ENCODE data around the gene MRPL21.

DNA sequence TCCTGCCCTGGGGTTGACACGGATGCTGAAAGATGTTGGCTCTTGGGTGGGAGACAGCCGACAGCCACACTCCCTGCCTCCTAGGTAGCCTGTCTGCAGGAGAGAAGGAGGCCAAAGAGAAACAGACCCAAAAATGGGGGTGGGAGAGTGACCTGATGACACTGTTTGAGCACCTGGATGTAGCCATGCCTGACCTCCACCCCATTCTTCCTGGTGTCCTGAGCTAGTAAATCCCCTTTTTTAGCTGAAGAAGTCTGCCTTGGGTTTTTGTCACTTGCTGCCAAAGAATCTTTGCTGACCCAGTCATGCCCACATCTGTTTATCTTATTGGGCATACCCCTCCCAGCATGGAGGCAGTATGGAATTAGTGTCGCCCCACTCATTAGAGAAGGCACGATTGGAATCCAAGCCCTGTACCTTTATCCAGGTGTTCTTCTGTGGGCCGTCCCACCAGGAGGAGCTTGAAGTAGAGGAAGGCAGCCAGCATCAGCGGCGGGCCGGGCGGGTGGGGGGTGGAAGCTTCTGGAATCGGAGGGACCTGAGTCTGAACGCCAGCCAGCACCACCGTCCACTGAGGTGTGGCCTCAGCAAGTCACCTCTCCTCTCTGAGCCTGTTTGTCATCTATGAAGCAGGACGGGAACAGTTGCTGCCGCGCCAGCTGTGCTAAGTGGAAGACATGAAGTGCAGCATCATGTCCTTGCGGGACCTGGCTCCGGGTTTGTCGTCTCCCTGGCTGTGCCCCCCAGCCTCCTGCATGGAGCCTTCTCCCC, 37.9 kb upstream of the MRPL21 start:
- TF ChIP-seq, protein P1, sequence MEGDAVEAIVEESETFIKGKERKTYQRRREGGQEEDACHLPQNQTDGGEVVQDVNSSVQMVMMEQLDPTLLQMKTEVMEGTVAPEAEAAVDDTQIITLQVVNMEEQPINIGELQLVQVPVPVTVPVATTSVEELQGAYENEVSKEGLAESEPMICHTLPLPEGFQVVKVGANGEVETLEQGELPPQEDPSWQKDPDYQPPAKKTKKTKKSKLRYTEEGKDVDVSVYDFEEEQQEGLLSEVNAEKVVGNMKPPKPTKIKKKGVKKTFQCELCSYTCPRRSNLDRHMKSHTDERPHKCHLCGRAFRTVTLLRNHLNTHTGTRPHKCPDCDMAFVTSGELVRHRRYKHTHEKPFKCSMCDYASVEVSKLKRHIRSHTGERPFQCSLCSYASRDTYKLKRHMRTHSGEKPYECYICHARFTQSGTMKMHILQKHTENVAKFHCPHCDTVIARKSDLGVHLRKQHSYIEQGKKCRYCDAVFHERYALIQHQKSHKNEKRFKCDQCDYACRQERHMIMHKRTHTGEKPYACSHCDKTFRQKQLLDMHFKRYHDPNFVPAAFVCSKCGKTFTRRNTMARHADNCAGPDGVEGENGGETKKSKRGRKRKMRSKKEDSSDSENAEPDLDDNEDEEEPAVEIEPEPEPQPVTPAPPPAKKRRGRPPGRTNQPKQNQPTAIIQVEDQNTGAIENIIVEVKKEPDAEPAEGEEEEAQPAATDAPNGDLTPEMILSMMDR (IDR thresholded peaks at IDR 0.05): no peak
- TF ChIP-seq EP300 (IDR thresholded peaks at IDR 0.05): no peak
- TF ChIP-seq POLR2AphosphoS5 (IDR thresholded peaks at IDR 0.05): no peak

Measured in gastroesophageal sphincter (tissue), 3 donors.